Type B pancreatic cell (in vitro differentiated cells): Measurements from ENCODE around the gene GGA2. TPM values are rescaled to one million over a fixed set of nuclear protein-coding genes. Genes with fewer than 3 reads are reported as not detected.

Experiments
- DNase-seq: peaks from one replicate; pipeline ENCODE4 v3.0.0; 2021; ENCODE audit warnings: mixed read lengths; ENCODE audit not compliant: unreplicated experiment; ENCODE audit errors: extremely low spot score
- H3K27ac Mint-ChIP-seq: 2 replicates; pipeline ENCODE4 v1.8.0; 2021; ENCODE audit warnings: mild to moderate bottlenecking, mixed read lengths
- H3K27me3 Mint-ChIP-seq: 2 replicates; pipeline ENCODE4 v1.8.0; 2021; ENCODE audit warnings: mixed read lengths
- H3K36me3 Mint-ChIP-seq: 2 replicates; pipeline ENCODE4 v1.8.0; 2021; ENCODE audit warnings: mixed read lengths
- H3K4me1 Mint-ChIP-seq: one replicate; pipeline ENCODE4 v1.8.0; 2021; ENCODE audit warnings: mixed read lengths; ENCODE audit not compliant: unreplicated experiment
- H3K4me3 Mint-ChIP-seq: 2 replicates; pipeline ENCODE4 v1.8.0; 2021; ENCODE audit warnings: mild to moderate bottlenecking, mixed read lengths
- H3K9me3 Mint-ChIP-seq: 2 replicates; pipeline ENCODE4 v1.8.0; 2021; ENCODE audit warnings: mixed read lengths
- total RNA-seq: library from RNA; stranded (reverse); gene quantifications from 2 replicates; pipeline ENCODE4 v1.2.1, GENCODE V29; 2021; ENCODE audit warnings: low replicate concordance
- TF ChIP-seq, protein P1 (sequence below): fragments of 200-600 bp; sonication (generic); conservative IDR thresholded peaks from 2 replicates; pipeline ENCODE4 v1.5.0; 2021; ENCODE audit warnings: antibody characterized with exemption, mild to moderate bottlenecking

The GGA2 gene
- total RNA-seq, 1 donor from 2014 or later = 105 TPM

DNA sequence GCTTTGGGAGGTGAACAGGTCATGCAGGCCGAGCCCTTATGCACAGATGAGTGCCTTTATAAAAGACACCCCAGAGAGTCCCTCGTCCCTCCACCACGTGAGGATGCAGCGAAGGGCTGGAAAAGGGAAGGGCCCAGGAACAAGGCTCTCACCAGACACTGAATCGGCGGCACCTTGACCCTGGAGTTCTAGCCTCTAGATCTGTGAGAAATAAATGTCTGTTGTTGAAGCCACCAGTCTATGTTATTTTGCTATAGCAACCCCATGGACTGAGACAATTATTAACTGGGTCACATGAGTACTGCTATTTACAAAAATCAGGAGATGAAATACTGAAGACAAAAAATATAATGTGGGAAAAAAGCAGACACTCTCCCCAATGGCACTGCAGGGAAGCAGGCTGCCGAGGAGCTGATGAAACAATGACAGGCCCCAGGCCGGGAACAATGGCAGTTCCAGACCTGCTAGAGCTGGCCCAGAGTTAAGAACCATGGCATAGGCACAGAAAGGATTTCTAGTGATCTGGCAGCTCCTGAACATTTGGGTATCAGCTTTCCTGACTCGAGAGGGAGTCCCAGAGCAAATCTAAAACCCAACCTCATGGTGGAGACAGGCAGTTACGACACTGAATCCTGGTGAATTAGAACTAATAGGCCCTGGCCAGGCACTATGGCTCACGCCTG is 17.8 kb upstream of the GGA2 start:
- TF ChIP-seq, protein P1, sequence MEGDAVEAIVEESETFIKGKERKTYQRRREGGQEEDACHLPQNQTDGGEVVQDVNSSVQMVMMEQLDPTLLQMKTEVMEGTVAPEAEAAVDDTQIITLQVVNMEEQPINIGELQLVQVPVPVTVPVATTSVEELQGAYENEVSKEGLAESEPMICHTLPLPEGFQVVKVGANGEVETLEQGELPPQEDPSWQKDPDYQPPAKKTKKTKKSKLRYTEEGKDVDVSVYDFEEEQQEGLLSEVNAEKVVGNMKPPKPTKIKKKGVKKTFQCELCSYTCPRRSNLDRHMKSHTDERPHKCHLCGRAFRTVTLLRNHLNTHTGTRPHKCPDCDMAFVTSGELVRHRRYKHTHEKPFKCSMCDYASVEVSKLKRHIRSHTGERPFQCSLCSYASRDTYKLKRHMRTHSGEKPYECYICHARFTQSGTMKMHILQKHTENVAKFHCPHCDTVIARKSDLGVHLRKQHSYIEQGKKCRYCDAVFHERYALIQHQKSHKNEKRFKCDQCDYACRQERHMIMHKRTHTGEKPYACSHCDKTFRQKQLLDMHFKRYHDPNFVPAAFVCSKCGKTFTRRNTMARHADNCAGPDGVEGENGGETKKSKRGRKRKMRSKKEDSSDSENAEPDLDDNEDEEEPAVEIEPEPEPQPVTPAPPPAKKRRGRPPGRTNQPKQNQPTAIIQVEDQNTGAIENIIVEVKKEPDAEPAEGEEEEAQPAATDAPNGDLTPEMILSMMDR = no peak
- DNase-seq = no peak
- peak overlapping the region; percentile 36 for H3K27ac Mint-ChIP-seq
- H3K9me3 Mint-ChIP-seq = no peaks in the 10 kb centered on the region
- H3K36me3 Mint-ChIP-seq = peaks cover 10% of the 10 kb centered on the region
- H3K4me1 Mint-ChIP-seq = no peaks in the 10 kb centered on the region
- no peak overlapping the region for H3K4me3 Mint-ChIP-seq
- H3K27me3 Mint-ChIP-seq = no peaks in the 10 kb centered on the region

DNA sequence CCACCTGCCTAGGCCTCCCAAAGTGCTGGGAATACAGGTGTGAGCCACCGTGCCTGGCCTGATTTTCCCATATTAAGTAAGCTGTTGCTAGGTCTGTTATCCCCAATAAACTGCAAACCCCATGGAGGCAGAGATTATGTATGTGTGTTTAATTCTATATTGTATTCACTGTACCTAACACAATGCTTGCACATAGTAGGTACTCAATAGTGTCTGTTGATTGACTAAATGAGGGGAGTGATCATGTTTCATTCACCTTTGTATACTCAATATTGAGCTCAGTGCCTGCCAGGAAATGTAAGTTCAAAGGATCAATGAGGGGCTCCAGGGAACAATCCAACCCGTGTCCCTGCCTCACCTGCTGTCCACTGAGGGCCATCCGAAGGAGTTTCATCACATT is 14.6 kb upstream of the GGA2 start:
- H3K4me1 Mint-ChIP-seq = no peaks in the 10 kb centered on the region
- H3K4me3 Mint-ChIP-seq = no peak overlapping the region
- peaks cover 21% of the 10 kb centered on the region for H3K36me3 Mint-ChIP-seq
- TF ChIP-seq, protein P1 = no peak
- DNase-seq = no peak
- H3K27me3 Mint-ChIP-seq = no peaks in the 10 kb centered on the region
- H3K9me3 Mint-ChIP-seq = no peaks in the 10 kb centered on the region
- H3K27ac Mint-ChIP-seq = no peak overlapping the region

DNA sequence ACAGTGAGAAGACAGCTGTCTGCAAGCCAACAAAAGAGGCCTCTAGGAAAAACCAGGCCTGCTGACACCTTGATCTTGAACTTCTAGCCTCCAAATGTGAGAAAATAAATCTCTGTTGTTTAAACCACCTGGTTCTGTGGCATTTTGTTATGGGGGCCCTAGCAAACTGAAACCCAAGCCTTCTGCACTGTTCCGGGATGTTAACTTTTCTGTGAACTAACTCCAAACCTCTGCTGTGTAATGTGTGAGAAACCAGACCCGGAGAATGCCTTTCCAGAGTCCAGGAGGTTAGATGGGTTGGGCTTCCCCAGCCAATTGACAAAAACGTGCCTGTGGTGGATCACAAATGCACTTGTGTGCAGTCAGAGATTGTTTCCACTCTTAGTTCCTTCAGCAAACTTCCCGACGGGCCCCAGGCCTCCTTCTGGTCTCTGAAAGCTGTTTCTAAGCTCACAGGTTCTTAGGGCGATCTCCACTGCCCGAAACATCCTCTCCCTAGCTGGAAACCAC is 13.6 kb upstream of the GGA2 start:
- H3K4me1 Mint-ChIP-seq = no peaks in the 10 kb centered on the region
- H3K9me3 Mint-ChIP-seq = no peaks in the 10 kb centered on the region
- no peak overlapping the region for H3K27ac Mint-ChIP-seq
- no peak for DNase-seq
- no peaks in the 10 kb centered on the region for H3K27me3 Mint-ChIP-seq
- H3K36me3 Mint-ChIP-seq = peaks cover 26% of the 10 kb centered on the region
- no peak overlapping the region for H3K4me3 Mint-ChIP-seq
- TF ChIP-seq, protein P1 = no peak

DNA sequence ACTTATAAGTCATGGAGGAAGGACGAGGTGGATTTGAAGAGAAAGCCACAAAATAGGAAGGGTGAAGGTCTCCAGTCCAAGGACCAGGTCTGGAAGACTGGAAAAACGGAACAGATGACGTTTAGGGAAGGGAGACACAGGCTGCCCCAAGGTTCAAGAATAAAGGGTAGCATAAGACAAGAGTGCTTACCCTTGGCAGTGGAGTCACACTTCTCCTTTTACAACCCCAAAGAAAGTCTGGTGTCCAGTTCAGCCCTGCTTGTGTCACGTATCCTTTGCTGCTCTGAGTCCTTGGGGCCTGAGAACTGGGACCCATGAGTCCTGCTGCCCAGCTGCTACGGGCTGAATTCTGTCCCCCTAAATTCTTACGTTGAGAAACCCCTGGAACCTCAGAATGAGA is 13.0 kb upstream of the GGA2 start:
- H3K4me3 Mint-ChIP-seq = no peak overlapping the region
- no peaks in the 10 kb centered on the region for H3K4me1 Mint-ChIP-seq
- no peaks in the 10 kb centered on the region for H3K9me3 Mint-ChIP-seq
- DNase-seq = no peak
- TF ChIP-seq, protein P1 = no peak
- H3K27ac Mint-ChIP-seq = no peak overlapping the region
- H3K27me3 Mint-ChIP-seq = no peaks in the 10 kb centered on the region
- H3K36me3 Mint-ChIP-seq = peaks cover 26% of the 10 kb centered on the region

DNA sequence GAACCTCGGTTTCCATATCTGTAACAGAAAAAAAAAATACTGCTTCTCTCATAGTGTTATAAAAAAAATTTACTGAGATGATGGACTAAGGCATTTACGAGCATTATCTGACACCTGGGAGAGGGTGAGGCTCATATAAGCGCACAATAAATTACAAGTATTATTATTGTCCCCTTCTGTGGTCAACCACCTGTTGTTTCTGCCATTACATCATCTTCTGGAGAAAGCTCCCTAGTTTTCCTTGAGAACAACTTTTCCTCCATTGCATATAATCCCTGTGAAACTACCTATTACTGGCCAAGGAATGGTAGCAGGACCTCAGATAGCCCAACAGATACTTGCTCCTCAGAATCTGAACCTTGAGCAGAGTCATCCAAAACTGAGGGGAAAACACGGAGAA is 11.7 kb upstream of the GGA2 start:
- Mint-ChIP-seq H3K4me1 (no peaks in the 10 kb centered on the region), H3K27ac (no peak overlapping the region), H3K27me3 (no peaks in the 10 kb centered on the region), H3K36me3 (peaks cover 26% of the 10 kb centered on the region), H3K4me3 (no peak overlapping the region), H3K9me3 (no peaks in the 10 kb centered on the region)
- TF ChIP-seq, protein P1 = no peak
- no peak for DNase-seq
